Kidney (tissue), 14 donors: ENCODE data around the gene DUS3L. TPM values are rescaled to one million over a fixed set of nuclear protein-coding genes. Genes with fewer than 3 reads are reported as not detected.

Experiments used
- DNase-seq, 5 donors: peaks; one replicate each; pipeline ENCODE4 v3.0.0-alpha.2; 2013 to 2020
- FAIRE-seq: peaks from 2 replicates; lab custom pipeline; 2012; peaks lifted over from hg19 to GRCh38; lab: Jason Lieb, UNC
- H3K27ac ChIP-seq, 2 donors: one replicate each; pipeline ENCODE4 v1.7.0; 2013; ENCODE audit warnings: low read depth in 2 of 2, low read length in 2 of 2, inconsistent platforms in 1 of 2
- H3K27me3 ChIP-seq: one replicate; pipeline ENCODE4 v1.7.1; 2013; ENCODE audit warnings: low read length, inconsistent platforms; ENCODE audit not compliant: control insufficient read depth, insufficient read depth
- H3K36me3 ChIP-seq, 3 donors: one replicate each; pipeline versions ENCODE4 v1.7.0 to v1.7.1; 2013; ENCODE audit warnings: low read length in 3 of 3, control low read depth in 1 of 3, inconsistent platforms in 1 of 3; ENCODE audit not compliant: insufficient read depth in 3 of 3, control insufficient read depth in 2 of 3
- H3K4me1 ChIP-seq, 3 donors: one replicate each; pipeline versions ENCODE4 v1.7.0 to v1.7.1; 2013; ENCODE audit warnings: low read length in 3 of 3, inconsistent platforms in 1 of 3, low read depth in 1 of 3; ENCODE audit not compliant: control insufficient read depth in 2 of 3, insufficient read depth in 2 of 3
- H3K4me3 ChIP-seq, 3 donors: one replicate each; pipeline versions ENCODE4 v1.7.0 to v1.8.1; 2013; ENCODE audit warnings: low read length in 3 of 3, control low read depth in 1 of 3, inconsistent platforms in 1 of 3
- H3K9ac ChIP-seq, 3 donors: one replicate each; pipeline versions ENCODE4 v1.7.0 to v1.7.1; 2013; ENCODE audit warnings: low read length in 3 of 3, control low read depth in 1 of 3, inconsistent platforms in 1 of 3
- H3K9me3 ChIP-seq, 3 donors: one replicate each; pipeline versions ENCODE4 v1.7.0 to v1.7.1; 2013; ENCODE audit warnings: low read length in 3 of 3, control low read depth in 1 of 3, inconsistent platforms in 1 of 3; ENCODE audit not compliant: control insufficient read depth in 2 of 3, insufficient read depth in 1 of 3
- CTCF ChIP-seq: IDR thresholded peaks from 3 replicates; pipeline ENCODE4 v1.5.1; 2012; ENCODE audit warnings: mild to moderate bottlenecking, moderate library complexity, borderline replicate concordance; ENCODE audit not compliant: insufficient read depth; ENCODE audit errors: extremely low read depth
- intact Hi-C: fragments of 100-400 bp; cut with DNase I; formaldehyde crosslinking; loops from one replicate; pipeline ENCODE4 v1.11.1; 2022
- polyA plus RNA-seq: library from polyadenylated mRNA; stranded (reverse); fragments of 350-450 nt; fragmentation: Illumina TruSeq; extraction: RNeasy Lipid Tissue Mini Kit (QIAGEN cat#74804); gene quantifications from one replicate; pipeline ENCODE4 v1.2.3, GENCODE V29; 2014; ENCODE audit warnings: low read depth, low replicate concordance; ENCODE audit not compliant: insufficient read depth
- total RNA-seq: library from RNA; stranded (reverse); fragmentation: NEBNext Ultra II Directional; extraction: Animal tissue kit (Norgen Biotek cat#: 25700); gene quantifications from one replicate; pipeline ENCODE4 v1.2.1, GENCODE V29; 2021
- donor health status: control.
- donor health status: control.
- donor health status: control.
- donor health status: control.
- donor health status: control.
- donor health status: DM: yes; HTN: yes; CAD: no.
- donor health status: Normal renal cell carcinoma (clear cell type).

The DUS3L gene
- total and polyA plus RNA-seq, 2 donors from 2014 or later = 18.1 to 37.6 TPM

GRCh38 chr19:5743630-5744029 is 47.3 kb downstream of the DUS3L start:
- TF ChIP-seq CTCF = no peak
- Histone ChIP-seq H3K9ac (no peak overlapping the region), H3K36me3 (no peaks in the 10 kb centered on the region), H3K4me1 (no peaks in the 10 kb centered on the region), H3K27me3 (no peaks in the 10 kb centered on the region), H3K4me3 (no peak overlapping the region), H3K27ac (no peak overlapping the region), H3K9me3 (no peaks in the 10 kb centered on the region)
- intact Hi-C loops = no loop called here
- DNase-seq (no peak), FAIRE-seq (no peak)

GRCh38 chr19:5742051-5742450 is 48.9 kb downstream of the DUS3L start:
- H3K27ac ChIP-seq = no peak overlapping the region
- intact Hi-C loops = no loop called here
- H3K9ac ChIP-seq = no peak overlapping the region
- no peaks in the 10 kb centered on the region for H3K27me3 ChIP-seq
- no peaks in the 10 kb centered on the region for H3K9me3 ChIP-seq
- H3K4me3 ChIP-seq = no peak overlapping the region
- no peaks in the 10 kb centered on the region for H3K36me3 ChIP-seq
- TF ChIP-seq CTCF = no peak
- FAIRE-seq = no peak
- DNase-seq = no peak
- no peaks in the 10 kb centered on the region for H3K4me1 ChIP-seq

DNA sequence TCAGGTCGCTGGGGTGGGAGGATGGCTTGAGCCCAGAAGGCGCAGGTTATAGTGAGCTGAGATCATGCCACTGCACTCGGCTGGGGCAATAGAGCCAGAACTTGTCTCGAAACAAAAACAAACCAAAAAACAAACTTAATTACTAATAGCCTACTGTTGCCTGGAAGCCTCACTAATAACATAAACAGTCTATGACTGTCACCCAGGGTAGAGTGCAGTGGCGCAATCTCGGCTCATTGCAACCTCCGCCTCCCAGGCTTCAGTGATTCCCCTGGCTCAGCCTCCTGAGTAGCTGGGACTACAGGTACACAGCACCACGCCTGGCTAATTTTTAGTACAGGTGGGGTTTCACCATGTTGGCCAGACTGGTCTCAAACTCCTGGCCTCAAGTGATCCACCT is 52.5 kb downstream of the DUS3L start:
- no peaks in the 10 kb centered on the region for H3K9me3 ChIP-seq
- no peak overlapping the region for H3K4me3 ChIP-seq
- no peak for TF ChIP-seq CTCF
- FAIRE-seq = no peak
- DNase-seq = peak in 2 of 5 donors; percentile 13 to 77
- intact Hi-C loops = no loop called here
- no peaks in the 10 kb centered on the region for H3K36me3 ChIP-seq
- H3K9ac ChIP-seq = no peak overlapping the region
- H3K27me3 ChIP-seq = no peaks in the 10 kb centered on the region
- no peaks in the 10 kb centered on the region for H3K4me1 ChIP-seq
- H3K27ac ChIP-seq = no peak overlapping the region

Other genes with a start within 250 kb of the DUS3L start
- 0.94 TPM for gene TINCR, start 223.2 kb downstream of the DUS3L start, total RNA-seq
- gene TINCR, start 223.2 kb downstream of the DUS3L start, polyA plus RNA-seq = 2.2 TPM
- 113 TPM for gene SAFB2, start 168.4 kb downstream of the DUS3L start, total RNA-seq
- 67.1 TPM for gene SAFB2, start 168.4 kb downstream of the DUS3L start, polyA plus RNA-seq
- 88.6 TPM for gene SAFB, start 168.1 kb downstream of the DUS3L start, total RNA-seq
- gene SAFB, start 168.1 kb downstream of the DUS3L start, polyA plus RNA-seq = 35.0 TPM
- gene MICOS13, start 110.6 kb downstream of the DUS3L start, total RNA-seq = 74.6 TPM
- 244 TPM for gene MICOS13, start 110.6 kb downstream of the DUS3L start, polyA plus RNA-seq
- 7.8 TPM for gene HSD11B1L, start 110.1 kb downstream of the DUS3L start, total RNA-seq
- 29.9 TPM for gene HSD11B1L, start 110.1 kb downstream of the DUS3L start, polyA plus RNA-seq
- 564 TPM for gene RPL36, start 100.9 kb downstream of the DUS3L start, total RNA-seq
- 1,593 TPM for gene RPL36, start 100.9 kb downstream of the DUS3L start, polyA plus RNA-seq
- gene LONP1, start 71.0 kb downstream of the DUS3L start, total RNA-seq = 67.1 TPM
- 71.5 TPM for gene LONP1, start 71.0 kb downstream of the DUS3L start, polyA plus RNA-seq
- not detected for gene CATSPERD, start 70.5 kb downstream of the DUS3L start, total RNA-seq
- gene CATSPERD, start 70.5 kb downstream of the DUS3L start, polyA plus RNA-seq = not detected
- 4.2 TPM for gene PRR22, start 6.4 kb downstream of the DUS3L start, total RNA-seq
- 4.1 TPM for gene PRR22, start 6.4 kb downstream of the DUS3L start, polyA plus RNA-seq
- gene NRTN, start 13.9 kb upstream of the DUS3L start, total RNA-seq = 3.5 TPM
- gene NRTN, start 13.9 kb upstream of the DUS3L start, polyA plus RNA-seq = 5.8 TPM
- gene FUT6, start 48.5 kb upstream of the DUS3L start, total RNA-seq = 13.0 TPM
- 58.4 TPM for gene FUT6, start 48.5 kb upstream of the DUS3L start, polyA plus RNA-seq
- 3.0 TPM for gene FUT3, start 60.3 kb upstream of the DUS3L start, total RNA-seq
- 6.5 TPM for gene FUT3, start 60.3 kb upstream of the DUS3L start, polyA plus RNA-seq
- 0.22 TPM for gene FUT5, start 79.4 kb upstream of the DUS3L start, total RNA-seq
- not detected for gene FUT5, start 79.4 kb upstream of the DUS3L start, polyA plus RNA-seq
- 200 TPM for gene NDUFA11, start 112.6 kb upstream of the DUS3L start, total RNA-seq
- 763 TPM for gene NDUFA11, start 112.6 kb upstream of the DUS3L start, polyA plus RNA-seq
- 8.7 TPM for gene VMAC, start 113.7 kb upstream of the DUS3L start, total RNA-seq
- gene VMAC, start 113.7 kb upstream of the DUS3L start, polyA plus RNA-seq = 2.3 TPM
- 82.1 TPM for gene CAPS, start 123.1 kb upstream of the DUS3L start, total RNA-seq
- gene CAPS, start 123.1 kb upstream of the DUS3L start, polyA plus RNA-seq = 53.0 TPM
- 69.7 TPM for gene RANBP3, start 187.0 kb upstream of the DUS3L start, total RNA-seq
- 33.7 TPM for gene RANBP3, start 187.0 kb upstream of the DUS3L start, polyA plus RNA-seq